NCI-H1930 (cell line): ENCODE measurements around the gene TMEM130.

Source experiments
- DNase-seq, 2 experiments: peaks; one replicate each; lab custom pipeline; 2025; lab: John Stamatoyannopoulos, UW

Gene TMEM130

GRCh38 chr7:98841179-98841997 lies 28.4 kb downstream of the TMEM130 start:
- peak in 1 of 2 experiments; percentile 34 for DNase-seq

GRCh38 chr7:98840722-98841121 lies 29.1 kb downstream of the TMEM130 start:
- no peak for DNase-seq

DNA sequence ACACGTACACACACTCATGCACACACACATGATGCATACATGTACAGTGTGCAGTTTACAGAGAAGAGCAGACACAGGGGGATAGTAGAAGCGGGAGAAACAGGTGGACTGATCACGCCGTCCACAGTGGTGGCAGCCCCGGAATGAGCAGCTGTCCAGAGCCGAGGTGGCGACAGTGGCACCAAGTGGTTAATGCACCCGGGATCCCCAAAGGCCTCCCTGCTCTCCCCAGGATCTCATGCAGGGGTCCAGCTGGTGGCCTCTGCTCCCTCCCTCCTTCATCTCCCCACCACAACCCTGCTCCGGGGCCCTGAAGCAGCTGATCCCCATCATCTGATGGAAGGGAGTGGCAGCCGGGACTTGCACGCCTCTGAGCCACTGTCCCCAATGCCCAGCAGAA lies 29.7 kb downstream of the TMEM130 start:
- no peak for DNase-seq

DNA sequence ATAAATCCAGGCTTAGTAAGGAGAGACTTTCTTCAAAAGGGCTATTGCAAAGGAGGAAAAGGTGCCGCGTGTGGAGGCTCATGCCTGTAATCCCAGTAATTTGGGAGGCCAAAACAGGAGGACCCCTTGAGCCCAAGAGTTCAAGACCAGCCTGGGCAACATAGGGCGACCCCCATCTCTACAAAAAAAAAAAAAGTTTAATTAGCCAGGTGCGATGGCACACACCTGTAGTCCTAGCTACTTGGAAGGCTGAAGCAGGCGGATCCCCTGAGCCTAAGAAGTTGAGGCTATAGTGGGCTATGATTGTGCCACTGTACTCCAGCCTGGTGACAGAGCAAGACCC lies 32.2 kb downstream of the TMEM130 start:
- no peak for DNase-seq

DNA sequence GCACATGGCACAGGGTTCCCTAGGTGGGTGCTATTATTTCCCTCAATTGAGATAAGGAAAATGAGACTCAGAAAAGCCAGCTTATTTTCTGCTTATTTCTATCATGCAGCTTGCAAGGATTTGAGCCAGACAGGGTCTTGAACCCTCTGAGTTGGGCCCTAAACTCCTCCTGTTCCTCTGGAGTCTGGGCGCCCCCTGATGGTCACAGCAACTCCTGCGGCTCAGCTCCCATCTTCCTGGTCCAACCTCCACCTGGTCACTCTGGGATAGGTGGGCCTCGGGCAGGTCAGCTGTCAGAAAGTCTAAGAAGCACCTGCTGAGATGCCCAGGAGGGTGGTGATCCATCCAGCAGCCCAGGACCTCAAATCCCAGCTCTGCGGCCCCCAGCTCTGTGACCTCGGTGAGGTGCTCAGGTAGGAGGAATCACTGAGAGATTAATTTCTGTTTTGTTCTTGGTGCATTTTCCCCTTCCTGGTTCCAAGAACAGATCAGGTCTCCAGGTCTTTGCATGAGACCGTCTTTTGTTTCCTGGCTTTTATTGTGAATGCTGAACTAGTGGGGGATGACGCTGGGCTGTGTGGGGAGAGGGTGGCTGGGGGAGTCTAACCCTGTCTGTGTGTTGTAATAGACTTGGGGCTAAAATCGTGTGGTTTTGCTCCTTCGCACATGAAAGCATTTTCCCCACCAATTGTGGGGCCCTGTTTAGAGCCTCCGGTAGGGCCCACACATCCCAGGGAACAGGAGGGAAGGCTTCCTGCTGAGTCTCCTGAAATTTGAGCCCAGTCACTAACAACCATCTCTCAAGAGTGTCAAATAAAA lies 32.8 kb downstream of the TMEM130 start:
- DNase-seq = peak; percentile 31 to 49

GRCh38 chr7:98834949-98835348 lies 34.9 kb downstream of the TMEM130 start:
- no peak for DNase-seq

- no peak for DNase-seq
Observed at GRCh38 chr7:98833022-98833421, 36.8 kb downstream of the TMEM130 start.

DNA sequence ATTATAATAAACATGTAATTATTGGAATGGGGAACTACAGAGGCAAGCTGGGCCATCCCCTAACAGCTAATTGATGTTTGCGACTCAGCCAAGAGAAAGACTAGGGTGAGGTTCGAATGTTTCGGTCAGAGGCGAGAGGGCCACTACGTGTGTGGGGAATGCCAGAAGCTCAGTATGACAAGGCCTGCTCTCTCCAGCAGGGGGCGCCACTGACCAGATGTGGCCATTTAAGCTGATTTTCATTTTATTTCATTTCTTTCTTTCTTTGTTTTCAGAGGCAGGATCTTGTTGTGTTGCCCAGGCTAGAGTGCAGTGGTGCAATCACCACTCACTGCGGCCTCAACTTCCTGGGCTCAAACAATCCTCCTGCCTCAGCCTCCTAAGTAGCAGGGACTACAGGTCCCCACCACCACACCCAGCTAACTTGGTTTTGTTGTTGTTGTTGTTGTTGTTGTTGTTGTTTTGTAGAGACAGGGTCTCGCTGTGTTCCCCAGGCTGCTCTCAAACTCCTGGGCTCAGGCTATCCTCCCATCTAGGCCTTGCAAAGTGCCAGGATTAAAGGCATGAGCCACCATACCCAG lies 38.1 kb downstream of the TMEM130 start:
- DNase-seq = peak in 1 of 2 experiments; percentile 21

- DNase-seq = no peak
Observed at GRCh38 chr7:98830972-98831548, 38.8 kb downstream of the TMEM130 start.

GRCh38 chr7:98828368-98828767 lies 41.4 kb downstream of the TMEM130 start:
- DNase-seq = no peak

- no peak for DNase-seq
Observed at GRCh38 chr7:98827258-98827657, 42.6 kb downstream of the TMEM130 start.

- no peak for DNase-seq
Observed at GRCh38 chr7:98826811-98827231, 43.0 kb downstream of the TMEM130 start.

DNA sequence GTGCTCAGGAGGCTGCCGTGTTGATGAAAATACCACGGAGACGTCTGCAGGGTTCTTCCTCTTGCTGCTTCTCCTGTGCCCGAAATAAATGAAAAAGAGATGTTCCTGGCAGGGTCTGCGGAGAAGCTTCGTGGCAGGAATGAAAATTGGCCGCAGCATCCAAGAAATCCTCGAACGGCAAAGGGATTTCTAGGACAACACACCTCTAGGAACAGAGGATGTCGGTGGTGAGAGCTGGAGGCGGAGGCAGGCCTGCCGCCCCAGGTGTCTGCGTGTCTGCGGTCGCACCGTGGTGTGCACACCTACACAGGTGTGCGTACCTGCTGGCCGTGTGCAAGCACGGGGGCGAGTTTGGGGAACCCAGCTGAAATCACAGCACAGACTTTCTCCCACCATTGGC lies 43.4 kb downstream of the TMEM130 start:
- DNase-seq = no peak

DNA sequence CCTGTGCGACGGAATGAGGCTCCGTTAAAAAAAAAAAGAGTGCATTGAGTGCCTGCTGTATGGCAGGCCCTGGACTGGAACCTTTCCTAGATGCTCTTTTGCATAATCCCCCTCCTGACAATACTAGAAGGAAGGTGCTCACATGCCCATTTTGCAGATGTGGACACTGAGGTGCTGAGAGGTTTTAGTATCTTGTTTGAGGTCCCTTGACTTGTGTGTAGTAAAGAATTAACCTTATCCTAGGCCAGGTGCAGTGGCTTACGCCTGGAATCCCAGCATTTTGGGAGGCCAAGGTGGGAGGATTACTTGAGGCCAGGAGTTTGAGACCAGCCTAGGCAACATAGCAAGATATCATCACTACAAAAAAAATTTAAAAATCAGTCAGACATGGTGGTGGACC lies 46.6 kb downstream of the TMEM130 start:
- DNase-seq = no peak

DNA sequence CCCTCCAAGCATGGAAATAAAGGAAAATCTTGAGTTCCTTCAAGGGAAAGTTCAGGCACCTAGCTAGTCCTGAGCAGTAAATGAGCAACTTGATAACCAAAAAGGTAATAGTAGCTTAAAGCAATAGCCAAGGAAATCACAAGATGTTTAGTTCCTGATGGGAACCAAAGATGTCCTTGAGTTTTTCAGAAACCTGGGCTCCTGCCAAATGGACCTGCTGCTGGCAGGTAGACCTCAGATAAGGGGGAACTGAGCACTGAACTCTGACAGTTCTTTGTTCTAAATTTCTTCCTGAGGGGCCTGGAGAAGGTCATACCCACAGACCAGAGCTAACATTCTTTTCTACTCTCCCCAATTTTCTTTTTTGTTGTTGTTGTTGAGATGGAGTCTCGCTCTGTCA lies 48.5 kb downstream of the TMEM130 start:
- DNase-seq = no peak

GRCh38 chr7:98816967-98817710 lies 52.7 kb downstream of the TMEM130 start:
- no peak for DNase-seq

DNA sequence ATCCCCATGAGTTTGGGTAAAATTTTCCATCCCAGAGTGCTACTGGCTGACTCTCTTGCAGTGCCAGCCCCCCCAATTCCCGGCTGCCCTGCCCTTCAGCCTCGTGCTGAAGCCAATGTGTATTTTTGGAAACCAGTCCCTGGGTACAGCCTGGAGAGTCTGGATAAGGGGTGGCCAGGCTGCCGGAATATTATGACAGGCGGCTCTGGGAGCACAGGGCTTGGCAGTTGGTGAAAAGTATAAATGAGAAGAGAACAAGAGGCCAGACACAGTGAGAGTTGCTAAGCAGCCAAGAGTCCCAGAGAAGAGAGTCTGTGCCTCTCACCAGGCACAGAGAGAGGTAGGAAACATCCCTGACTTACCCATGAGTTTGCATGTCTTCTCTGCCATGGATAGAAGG lies 53.6 kb downstream of the TMEM130 start:
- no peak for DNase-seq

GRCh38 chr7:98815313-98815712 lies 54.5 kb downstream of the TMEM130 start:
- no peak for DNase-seq

DNA sequence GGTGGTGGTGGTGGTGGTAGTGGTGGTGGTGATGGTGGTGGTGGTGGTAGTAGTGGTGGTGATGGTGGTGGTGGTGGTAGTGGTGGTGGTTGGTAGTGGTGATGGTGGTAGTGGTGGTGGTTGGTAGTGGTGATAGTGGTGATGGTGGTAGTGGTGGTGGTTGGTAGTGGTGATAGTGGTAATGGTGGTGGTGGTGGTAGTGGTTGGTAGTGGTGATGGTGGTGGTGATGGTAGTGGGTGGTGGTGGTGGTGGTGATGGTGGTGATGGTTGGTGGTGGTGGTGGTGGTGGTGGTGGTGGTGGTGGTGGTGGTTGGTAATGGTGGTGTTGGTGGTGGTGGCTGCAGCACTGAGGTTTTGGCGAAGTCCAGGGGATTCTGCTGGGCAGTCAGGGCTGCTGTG lies 58.5 kb downstream of the TMEM130 start:
- DNase-seq = no peak

DNA sequence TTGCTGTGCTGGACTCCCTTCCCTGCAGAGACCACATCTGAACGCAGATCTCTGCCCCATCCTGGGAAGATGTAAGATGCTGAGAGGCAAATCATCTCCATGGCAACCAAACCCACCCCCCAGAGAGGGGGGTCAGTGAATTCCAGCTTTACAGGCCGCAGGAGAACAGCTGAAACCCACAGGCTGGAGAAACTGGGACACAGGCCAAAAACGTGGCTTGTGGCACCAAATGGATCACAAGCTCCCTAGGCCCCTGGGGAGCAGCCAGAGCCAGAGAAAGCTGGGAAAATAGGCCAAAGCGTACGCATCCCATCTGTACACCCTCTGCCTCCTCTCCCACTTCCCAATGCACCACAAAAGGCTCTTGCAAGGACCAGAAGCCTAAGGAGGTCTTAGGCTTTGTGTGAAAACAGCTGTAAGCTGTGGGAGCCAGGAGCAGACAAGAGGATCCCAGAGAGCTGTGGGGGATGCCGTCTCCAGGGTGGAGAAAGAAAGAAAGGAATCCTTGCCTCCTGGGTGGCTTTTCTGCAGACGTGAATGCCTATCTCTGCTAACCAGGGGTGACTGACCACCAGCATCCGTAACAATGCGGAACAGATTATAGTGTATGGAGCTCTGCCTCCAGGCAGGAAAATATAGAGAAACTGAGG lies 59.5 kb downstream of the TMEM130 start:
- no peak for DNase-seq

GRCh38 chr7:98808751-98809460 lies 60.9 kb downstream of the TMEM130 start:
- no peak for DNase-seq
